ENCODE data around the gene TLE1.

The TLE1 gene

GRCh38 chr9:81602887-81603680 lies 86.3 kb downstream of the TLE1 start:
- TF ChIP-seq CTCF (IDR thresholded peaks at IDR 0.05; ENCODE audit: low read depth, low read length) (no peak), POLR2A (IDR thresholded peaks at IDR 0.05; ENCODE audit: extremely low read depth, insufficient read length) (no peak), MYC (IDR thresholded peaks at IDR 0.05; ENCODE audit: low read depth, low read length) (no peak)
- TF ChIP-seq, protein P1, sequence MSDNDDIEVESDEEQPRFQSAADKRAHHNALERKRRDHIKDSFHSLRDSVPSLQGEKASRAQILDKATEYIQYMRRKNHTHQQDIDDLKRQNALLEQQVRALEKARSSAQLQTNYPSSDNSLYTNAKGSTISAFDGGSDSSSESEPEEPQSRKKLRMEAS (IDR thresholded peaks at IDR 0.05; ENCODE audit: low read depth, low read length) = no peak
- no peak overlapping the region for H3K4me3 ChIP-seq (ENCODE audit: low read depth, low read length)
- no peak for DNase-seq (ENCODE audit: low read depth)

DNA sequence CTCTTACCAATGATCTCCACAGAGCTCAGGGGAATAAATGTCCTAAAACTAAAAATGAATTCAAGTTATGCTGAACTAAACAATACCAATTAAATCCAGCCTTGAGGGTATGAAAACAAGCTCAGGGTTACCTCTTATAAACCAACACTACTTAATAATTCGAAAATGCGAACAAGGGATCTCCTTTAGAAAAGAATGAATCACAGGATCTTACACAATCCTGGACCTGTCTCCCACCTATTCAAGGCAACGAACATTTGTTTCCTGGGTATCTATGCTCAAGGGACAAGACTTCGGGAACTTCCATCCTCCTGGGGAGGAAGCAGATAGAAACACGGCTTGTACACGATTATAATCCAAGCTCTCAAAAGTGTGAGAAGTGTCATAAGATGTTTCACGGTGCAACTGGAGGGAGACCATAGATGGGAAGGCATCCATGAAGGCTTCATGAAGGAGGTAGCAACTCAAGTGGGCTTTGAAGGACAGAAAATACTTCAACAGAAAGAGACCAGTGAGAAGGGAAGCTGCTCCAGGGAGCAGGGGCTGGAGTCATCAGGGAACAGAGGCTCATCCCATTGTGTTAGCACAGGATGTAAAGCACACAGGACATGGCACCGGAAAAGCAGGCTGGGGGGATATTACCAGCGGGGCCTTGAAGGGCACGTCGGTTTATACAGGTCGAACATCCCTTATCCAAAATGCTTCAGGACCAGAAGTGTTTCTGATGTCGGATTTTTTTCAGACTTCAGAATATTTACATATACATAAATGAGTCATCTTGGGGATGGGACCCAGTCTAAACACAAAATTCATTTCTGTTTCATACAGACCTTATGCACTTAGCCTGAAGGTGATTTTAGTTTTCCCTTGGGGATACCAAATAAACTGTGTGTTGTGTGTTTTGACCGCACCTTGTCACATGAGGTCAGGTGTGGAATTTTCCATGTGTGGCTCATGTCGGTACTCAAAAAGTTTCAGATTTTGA lies 87.4 kb downstream of the TLE1 start:
- TF ChIP-seq, protein P1 (IDR thresholded peaks at IDR 0.05; ENCODE audit: low read depth, low read length) = no peak
- TF ChIP-seq POLR2A (IDR thresholded peaks at IDR 0.05; ENCODE audit: extremely low read depth, insufficient read length) (no peak), CTCF (IDR thresholded peaks at IDR 0.05; ENCODE audit: low read depth, low read length) (no peak), MYC (IDR thresholded peaks at IDR 0.05; ENCODE audit: low read depth, low read length) (no peak)
- H3K4me3 ChIP-seq (ENCODE audit: low read depth, low read length) = no peak overlapping the region
- DNase-seq (ENCODE audit: low read depth) = no peak

- DNase-seq (ENCODE audit: low read depth) = no peak
- H3K4me3 ChIP-seq (ENCODE audit: low read depth, low read length) = no peak overlapping the region
- no peak for TF ChIP-seq POLR2A (IDR thresholded peaks at IDR 0.05; ENCODE audit: extremely low read depth, insufficient read length)
- TF ChIP-seq, protein P1 (IDR thresholded peaks at IDR 0.05; ENCODE audit: low read depth, low read length) = no peak
- TF ChIP-seq CTCF (IDR thresholded peaks at IDR 0.05; ENCODE audit: low read depth, low read length) = no peak
- no peak for TF ChIP-seq MYC (IDR thresholded peaks at IDR 0.05; ENCODE audit: low read depth, low read length)
These were observed 88.7 kb downstream of the TLE1 start for GRCh38 chr9:81600631-81601030.

- TF ChIP-seq POLR2A (IDR thresholded peaks at IDR 0.05; ENCODE audit: extremely low read depth, insufficient read length) = no peak
- no peak for TF ChIP-seq MYC (IDR thresholded peaks at IDR 0.05; ENCODE audit: low read depth, low read length)
- TF ChIP-seq CTCF (IDR thresholded peaks at IDR 0.05; ENCODE audit: low read depth, low read length) = no peak
- TF ChIP-seq, protein P1 (IDR thresholded peaks at IDR 0.05; ENCODE audit: low read depth, low read length) = no peak
- H3K4me3 ChIP-seq (ENCODE audit: low read depth, low read length) = no peak overlapping the region
- peak; percentile 15 for DNase-seq (ENCODE audit: low read depth)
These were observed 89.5 kb downstream of the TLE1 start for GRCh38 chr9:81599837-81600236.

DNA sequence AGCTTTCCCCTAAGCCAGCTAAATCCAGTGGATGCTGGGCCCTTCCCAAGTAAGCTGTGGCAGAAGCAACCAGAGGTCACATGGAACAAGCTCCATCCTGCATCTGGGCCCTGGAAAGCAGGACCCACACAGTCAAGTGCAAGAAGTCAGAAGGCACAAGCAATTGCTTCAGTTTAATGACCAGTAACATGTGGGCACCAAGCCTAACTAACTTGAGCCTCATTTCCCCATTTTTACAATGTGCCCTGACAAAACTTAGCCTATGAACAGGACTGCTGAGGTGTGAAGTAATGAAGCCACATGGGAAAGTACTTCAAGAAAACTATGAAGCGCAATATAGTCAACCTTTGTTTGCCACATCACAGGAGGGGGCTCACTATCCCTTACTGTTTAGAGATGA lies 90.5 kb downstream of the TLE1 start:
- TF ChIP-seq CTCF (IDR thresholded peaks at IDR 0.05; ENCODE audit: low read depth, low read length) = no peak
- TF ChIP-seq, protein P1 (IDR thresholded peaks at IDR 0.05; ENCODE audit: low read depth, low read length) = no peak
- no peak for TF ChIP-seq MYC (IDR thresholded peaks at IDR 0.05; ENCODE audit: low read depth, low read length)
- TF ChIP-seq POLR2A (IDR thresholded peaks at IDR 0.05; ENCODE audit: extremely low read depth, insufficient read length) = no peak
- no peak for DNase-seq (ENCODE audit: low read depth)
- no peak overlapping the region for H3K4me3 ChIP-seq (ENCODE audit: low read depth, low read length)

All from NB4 (cell line).